ENCODE results near the gene ELK4. TPM values are rescaled to one million over a fixed set of nuclear protein-coding genes. Genes with fewer than 3 reads are reported as not detected.
A peak's percentile ranks its signal among the peaks of the same experiment; 100 is the strongest.

Gene ELK4
- total and polyA plus RNA-seq, 8 donors: 5.7 to 42.7 (median 23.1) TPM

DNA sequence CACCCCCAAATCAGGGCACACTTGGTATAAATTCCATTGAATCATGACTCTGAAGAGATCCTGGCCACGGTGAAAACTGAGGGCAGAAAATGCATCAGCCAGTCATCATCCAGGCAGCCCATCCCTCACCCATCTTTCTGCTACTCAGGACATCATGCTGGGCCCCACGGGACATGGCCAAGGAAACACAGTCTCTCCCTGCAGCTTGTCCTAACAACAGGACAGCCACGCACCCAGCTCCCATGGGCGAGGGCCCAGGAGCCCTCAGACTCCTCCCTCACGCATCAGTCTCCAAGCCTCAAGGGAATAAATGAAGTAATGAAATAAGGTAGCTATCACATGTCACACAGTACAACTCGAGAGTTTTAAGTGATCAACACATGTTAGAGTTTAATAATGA, 37.8 kb downstream of the ELK4 start:
- peak in 1 of 6 donors; percentile 7 for DNase-seq
- no peak for FAIRE-seq

DNA sequence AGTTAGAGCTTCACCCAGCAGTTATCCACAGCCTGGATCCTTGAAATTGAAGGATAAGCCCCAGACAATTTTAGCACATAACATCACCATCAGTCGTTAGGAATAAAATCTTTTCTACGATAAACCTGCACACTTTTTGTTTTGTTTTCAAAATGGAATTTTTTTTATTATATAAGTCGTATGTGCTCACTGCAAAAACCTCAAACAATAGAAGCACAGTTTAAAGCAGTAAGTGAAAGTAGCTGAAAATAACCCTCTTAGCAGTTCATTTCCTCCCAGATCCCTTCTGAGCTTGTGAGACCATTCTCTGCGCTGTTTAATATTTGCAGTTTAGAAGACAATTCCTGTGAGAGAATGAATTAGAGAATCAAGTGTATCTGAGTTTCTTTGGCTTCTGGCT, 38.3 kb downstream of the ELK4 start:
- no peak for ATAC-seq
- WGBS, 2 donors: 76 to 77% methylated on average over 4 of the region's 4 CpGs
- TF ChIP-seq, protein P1, sequence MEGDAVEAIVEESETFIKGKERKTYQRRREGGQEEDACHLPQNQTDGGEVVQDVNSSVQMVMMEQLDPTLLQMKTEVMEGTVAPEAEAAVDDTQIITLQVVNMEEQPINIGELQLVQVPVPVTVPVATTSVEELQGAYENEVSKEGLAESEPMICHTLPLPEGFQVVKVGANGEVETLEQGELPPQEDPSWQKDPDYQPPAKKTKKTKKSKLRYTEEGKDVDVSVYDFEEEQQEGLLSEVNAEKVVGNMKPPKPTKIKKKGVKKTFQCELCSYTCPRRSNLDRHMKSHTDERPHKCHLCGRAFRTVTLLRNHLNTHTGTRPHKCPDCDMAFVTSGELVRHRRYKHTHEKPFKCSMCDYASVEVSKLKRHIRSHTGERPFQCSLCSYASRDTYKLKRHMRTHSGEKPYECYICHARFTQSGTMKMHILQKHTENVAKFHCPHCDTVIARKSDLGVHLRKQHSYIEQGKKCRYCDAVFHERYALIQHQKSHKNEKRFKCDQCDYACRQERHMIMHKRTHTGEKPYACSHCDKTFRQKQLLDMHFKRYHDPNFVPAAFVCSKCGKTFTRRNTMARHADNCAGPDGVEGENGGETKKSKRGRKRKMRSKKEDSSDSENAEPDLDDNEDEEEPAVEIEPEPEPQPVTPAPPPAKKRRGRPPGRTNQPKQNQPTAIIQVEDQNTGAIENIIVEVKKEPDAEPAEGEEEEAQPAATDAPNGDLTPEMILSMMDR (IDR thresholded peaks at IDR 0.05): no peak
- H3K36me3 ChIP-seq: no peaks in the 10 kb centered on the region
- intact Hi-C loops (cut with DNase I): loop anchor here in 1 of 3 donors (5.0 kb wide), 1 partner anchor 39 kb away; the partner anchor contains the start of gene ELK4
- no peak for FAIRE-seq
- H3K9me3 ChIP-seq: no peaks in the 10 kb centered on the region
- H3K4me1 ChIP-seq: no peaks in the 10 kb centered on the region
- H3K27me3 ChIP-seq: no peaks in the 10 kb centered on the region
- H3K27ac ChIP-seq: peak overlapping the region in 1 of 4 donors; percentile 11
- no peak overlapping the region for H3K4me3 ChIP-seq
- DNase-seq: no peak

More for the DNA sequence above, 37.8 kb downstream of the ELK4 start:
- Histone ChIP-seq H3K9me3 (no peaks in the 10 kb centered on the region), H3K4me1 (peaks cover 0 to 3% (median 0%) of the 10 kb centered on the region in 3 donors), H3K27me3 (no peaks in the 10 kb centered on the region), H3K36me3 (no peaks in the 10 kb centered on the region), H3K27ac (peak overlapping the region in 1 of 4 donors; percentile 11), H3K4me3 (no peak overlapping the region)
- intact Hi-C loops (cut with DNase I): loop anchor here in 1 of 3 donors (5.0 kb wide), 1 partner anchor 38 kb away; the partner anchor contains the start of gene ELK4
- 48 to 51% methylated on average over 6 of the region's 6 CpGs for WGBS, 2 donors
- no peak for ATAC-seq
- TF ChIP-seq, protein P1 (IDR thresholded peaks at IDR 0.05): no peak

DNA sequence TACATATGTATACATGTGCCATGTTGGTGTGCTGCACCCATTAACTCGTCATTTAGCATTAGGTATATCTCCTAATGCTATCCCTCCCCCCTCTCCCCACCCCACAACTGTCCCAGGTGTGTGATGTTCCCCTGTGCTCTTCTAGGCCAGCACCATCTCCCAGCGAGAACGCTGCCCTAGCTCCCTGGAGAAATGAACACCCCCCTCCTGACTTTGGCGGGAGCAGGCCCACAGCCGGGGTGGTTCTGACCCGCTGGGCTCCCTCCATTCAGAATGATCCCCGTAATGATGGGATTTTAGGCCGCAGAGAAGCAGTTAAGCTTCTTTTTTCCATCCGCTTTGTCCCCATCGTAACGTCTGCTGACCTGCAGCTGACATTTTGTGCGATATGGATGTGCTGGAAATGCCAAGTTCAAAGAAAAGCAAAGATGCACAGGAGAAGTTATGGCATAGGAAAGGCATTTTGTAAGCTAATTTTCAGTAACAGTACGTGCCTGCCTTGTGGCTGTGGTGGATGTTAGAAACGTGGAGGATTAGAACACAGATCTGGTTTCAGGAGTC, 39.3 kb downstream of the ELK4 start:
- H3K4me1 ChIP-seq: no peaks in the 10 kb centered on the region
- TF ChIP-seq, protein P1 (IDR thresholded peaks at IDR 0.05): no peak
- H3K9me3 ChIP-seq: no peaks in the 10 kb centered on the region
- DNase-seq: peak in 1 of 6 donors; percentile 17
- WGBS, 2 donors: 64 to 71% methylated on average over 14 of the region's 14 CpGs
- H3K27ac ChIP-seq: peak overlapping the region in 3 of 4 donors; percentile 3 to 64 (median 50)
- FAIRE-seq: no peak
- intact Hi-C loops (cut with DNase I): loop anchor here in 1 of 3 donors (5.0 kb wide), 1 partner anchor 40 kb away; the partner anchor contains the start of gene ELK4
- peak in 2 of 4 donors; percentile 3 to 8 for ATAC-seq
- no peaks in the 10 kb centered on the region for H3K36me3 ChIP-seq
- H3K27me3 ChIP-seq: no peaks in the 10 kb centered on the region
- H3K4me3 ChIP-seq: peak overlapping the region in 2 of 4 donors; percentile 22 to 43

DNA sequence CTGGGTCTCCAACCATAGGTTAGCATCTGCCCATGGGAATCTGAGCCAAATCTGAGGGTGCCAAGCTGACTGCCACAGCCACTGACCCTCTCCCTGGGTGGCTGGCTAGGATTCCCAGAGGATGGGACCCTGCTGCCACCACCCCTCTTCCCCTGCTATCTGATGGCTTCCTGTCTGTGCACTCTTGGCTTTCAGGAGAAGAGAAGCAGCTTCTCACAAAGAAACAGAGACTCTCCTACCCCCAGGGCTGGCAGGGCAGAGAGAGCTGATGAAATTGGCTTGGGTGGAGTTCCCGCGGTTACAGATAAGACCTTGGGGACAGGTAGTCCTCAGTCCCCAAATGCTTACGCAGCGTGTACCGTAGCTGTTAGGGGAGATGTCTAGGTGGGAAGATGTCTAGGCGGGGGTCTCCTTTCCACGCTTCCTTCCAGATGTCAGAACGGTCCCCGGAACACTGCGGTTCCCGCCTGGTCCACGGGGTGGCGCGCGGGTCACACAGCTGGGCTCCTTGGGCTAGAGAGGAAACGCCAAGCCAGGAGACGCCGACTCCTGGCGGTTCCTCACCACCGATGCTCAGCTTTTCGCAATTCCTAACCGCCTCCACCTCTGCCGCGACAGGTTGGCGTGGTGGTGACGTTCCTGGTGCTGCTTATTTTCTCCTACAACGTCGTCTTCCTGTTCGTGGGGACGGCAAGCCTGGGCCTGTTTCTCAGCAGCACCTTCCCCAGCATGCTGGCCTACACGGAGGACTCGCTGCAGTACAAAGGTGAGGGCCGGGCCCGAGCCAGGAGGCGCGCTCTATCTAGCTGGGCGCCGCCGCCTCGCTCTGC, 40.1 kb downstream of the ELK4 start:
- no peak for FAIRE-seq
- intact Hi-C loops (cut with DNase I): loop anchor here in 1 of 3 donors (5.0 kb wide), 1 partner anchor 41 kb away; the partner anchor contains the start of gene ELK4

More for the DNA sequence above, 40.1 kb downstream of the ELK4 start:
- Histone ChIP-seq H3K27ac (peak overlapping the region in 3 of 4 donors; percentile 3 to 64 (median 50)), H3K9me3 (no peaks in the 10 kb centered on the region), H3K36me3 (no peaks in the 10 kb centered on the region), H3K27me3 (no peaks in the 10 kb centered on the region), H3K4me3 (peak overlapping the region in 2 of 4 donors; percentile 22 to 43), H3K4me1 (no peaks in the 10 kb centered on the region)
- TF ChIP-seq, protein P1 (IDR thresholded peaks at IDR 0.05): peak; percentile 92 to 97 (median 94)
- ATAC-seq: peak; percentile 95 to 98 (median 96)
- WGBS, 2 donors: 0% methylated on average over 40 of the region's 40 CpGs
- DNase-seq: peak; percentile 76 to 97 (median 88)
